Suprapubic skin (tissue), 4 donors: ENCODE results near the gene ULK4. TPM values are rescaled to one million over a fixed set of nuclear protein-coding genes. Genes with fewer than 3 reads are reported as not detected.

Experiments used
- DNase-seq, 2 donors: peaks; one replicate each; pipeline ENCODE4 v3.0.0-alpha.2; 2019; ENCODE audit warnings: low spot score in 2 of 2
- H3K27ac ChIP-seq: fragments of 200-600 bp; sonication (generic); one replicate; pipeline ENCODE4 v1.5.1; 2019
- H3K27me3 ChIP-seq: fragments of 200-600 bp; sonication (generic); one replicate; pipeline ENCODE4 v1.5.1; 2019
- H3K36me3 ChIP-seq: fragments of 200-600 bp; sonication (generic); one replicate; pipeline ENCODE4 v1.5.1; 2019
- H3K4me1 ChIP-seq: fragments of 200-600 bp; sonication (generic); one replicate; pipeline ENCODE4 v1.5.1; 2019
- H3K4me3 ChIP-seq: fragments of 200-600 bp; sonication (generic); one replicate; pipeline ENCODE4 v1.5.1; 2019; ENCODE audit warnings: mild to moderate bottlenecking
- H3K9me3 ChIP-seq: fragments of 200-600 bp; sonication (generic); one replicate; pipeline ENCODE4 v1.5.1; 2019
- EP300 ChIP-seq: sonication (generic); formaldehyde crosslinking; IDR thresholded peaks from one replicate; pipeline ENCODE4 v1.6.1; 2017; ENCODE audit warnings: antibody characterized with exemption
- POLR2A ChIP-seq, 2 donors: fragments of 450-650 bp; IDR thresholded peaks; one replicate each; pipeline ENCODE4 v1.6.1; 2017; ENCODE audit warnings: antibody characterized with exemption in 2 of 2, mild to moderate bottlenecking in 2 of 2, moderate library complexity in 2 of 2
- POLR2AphosphoS5 ChIP-seq, 3 donors: sonication (generic); formaldehyde crosslinking; IDR thresholded peaks; one replicate each; pipeline ENCODE4 v1.6.1; 2017; ENCODE audit warnings: antibody characterized with exemption in 3 of 3
- WGBS: methylation state at CpG from one replicate; pipeline ENCODE4 v1.1.5; 2018; 5-methylcytosine and 5-hydroxymethylcytosine counted together
- total RNA-seq, 4 donors: library from RNA; depleted of rRNA; stranded (reverse); fragments of >200 nt; gene quantifications; one replicate each; pipeline ENCODE4 v1.1.0, GENCODE V29; 2016
- TF ChIP-seq, protein P1 (sequence below), 2 donors: fragments of 200-600 bp in 1 of 2; fragments of 450-650 bp in 1 of 2; sonication (generic) in 1 of 2; IDR thresholded peaks; one replicate each; pipeline ENCODE4 v1.5.1; 2016 to 2019; ENCODE audit warnings: antibody characterized with exemption in 2 of 2, mild to moderate bottlenecking in 1 of 2, moderate library complexity in 1 of 2

ULK4 gene
- total RNA-seq, 4 donors from 2014 or later = 11.7 to 21.7 (median 16.6) TPM

- WGBS = 81% methylated on average over 2 of the region's 2 CpGs
Observed at GRCh38 chr3:41612853-41613252, 349.1 kb downstream of the ULK4 start.

GRCh38 chr3:41611008-41611407 is 350.9 kb downstream of the ULK4 start:
- H3K9me3 ChIP-seq = no peaks in the 10 kb centered on the region
- H3K4me3 ChIP-seq = no peak overlapping the region
- H3K27me3 ChIP-seq = no peaks in the 10 kb centered on the region
- no peaks in the 10 kb centered on the region for H3K36me3 ChIP-seq
- H3K27ac ChIP-seq = no peak overlapping the region
- no peaks in the 10 kb centered on the region for H3K4me1 ChIP-seq
- WGBS = 97% methylated on average over 6 of the region's 6 CpGs
- TF ChIP-seq EP300 = no peak
- no peak for TF ChIP-seq POLR2A (IDR thresholded peaks at IDR 0.05)
- no peak for TF ChIP-seq POLR2AphosphoS5 (IDR thresholded peaks at IDR 0.05)
- TF ChIP-seq, protein P1, sequence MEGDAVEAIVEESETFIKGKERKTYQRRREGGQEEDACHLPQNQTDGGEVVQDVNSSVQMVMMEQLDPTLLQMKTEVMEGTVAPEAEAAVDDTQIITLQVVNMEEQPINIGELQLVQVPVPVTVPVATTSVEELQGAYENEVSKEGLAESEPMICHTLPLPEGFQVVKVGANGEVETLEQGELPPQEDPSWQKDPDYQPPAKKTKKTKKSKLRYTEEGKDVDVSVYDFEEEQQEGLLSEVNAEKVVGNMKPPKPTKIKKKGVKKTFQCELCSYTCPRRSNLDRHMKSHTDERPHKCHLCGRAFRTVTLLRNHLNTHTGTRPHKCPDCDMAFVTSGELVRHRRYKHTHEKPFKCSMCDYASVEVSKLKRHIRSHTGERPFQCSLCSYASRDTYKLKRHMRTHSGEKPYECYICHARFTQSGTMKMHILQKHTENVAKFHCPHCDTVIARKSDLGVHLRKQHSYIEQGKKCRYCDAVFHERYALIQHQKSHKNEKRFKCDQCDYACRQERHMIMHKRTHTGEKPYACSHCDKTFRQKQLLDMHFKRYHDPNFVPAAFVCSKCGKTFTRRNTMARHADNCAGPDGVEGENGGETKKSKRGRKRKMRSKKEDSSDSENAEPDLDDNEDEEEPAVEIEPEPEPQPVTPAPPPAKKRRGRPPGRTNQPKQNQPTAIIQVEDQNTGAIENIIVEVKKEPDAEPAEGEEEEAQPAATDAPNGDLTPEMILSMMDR (IDR thresholded peaks at IDR 0.05) = no peak
- no peak for DNase-seq

More at GRCh38 chr3:41612853-41613252, 349.1 kb downstream of the ULK4 start:
- TF ChIP-seq POLR2AphosphoS5 (IDR thresholded peaks at IDR 0.05) = no peak
- TF ChIP-seq, protein P1 (IDR thresholded peaks at IDR 0.05) = no peak
- no peak for DNase-seq
- Histone ChIP-seq H3K9me3 (no peaks in the 10 kb centered on the region), H3K4me3 (no peak overlapping the region), H3K27me3 (no peaks in the 10 kb centered on the region), H3K4me1 (no peaks in the 10 kb centered on the region), H3K27ac (no peak overlapping the region), H3K36me3 (no peaks in the 10 kb centered on the region)

DNA sequence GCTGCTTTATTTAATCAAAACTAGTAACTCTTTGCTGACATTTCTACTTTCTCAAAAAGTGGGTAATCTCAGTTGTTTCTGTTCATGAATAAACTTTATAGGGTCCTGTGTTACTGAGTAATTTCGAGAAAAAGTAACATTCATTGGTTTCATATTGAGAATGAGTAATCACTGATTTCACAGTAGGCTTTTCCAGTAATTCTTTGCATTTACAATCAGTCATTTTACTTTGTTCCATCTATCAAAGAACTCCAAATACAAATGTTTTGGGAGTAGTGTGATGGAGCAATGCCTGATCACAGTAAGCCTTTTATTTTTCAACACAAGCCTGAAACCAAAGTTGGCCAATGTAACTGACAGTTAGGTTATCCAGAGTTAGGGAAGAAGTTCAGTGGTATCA is 353.6 kb downstream of the ULK4 start:
- Histone ChIP-seq H3K4me3 (no peak overlapping the region), H3K27ac (no peak overlapping the region), H3K27me3 (no peaks in the 10 kb centered on the region), H3K9me3 (no peaks in the 10 kb centered on the region), H3K4me1 (no peaks in the 10 kb centered on the region), H3K36me3 (no peaks in the 10 kb centered on the region)
- WGBS = 83% methylated on average over 1 of the region's 1 CpG
- TF ChIP-seq EP300 = no peak
- TF ChIP-seq, protein P1 (IDR thresholded peaks at IDR 0.05) = no peak
- TF ChIP-seq POLR2A (IDR thresholded peaks at IDR 0.05) = no peak
- no peak for TF ChIP-seq POLR2AphosphoS5 (IDR thresholded peaks at IDR 0.05)
- no peak for DNase-seq

DNA sequence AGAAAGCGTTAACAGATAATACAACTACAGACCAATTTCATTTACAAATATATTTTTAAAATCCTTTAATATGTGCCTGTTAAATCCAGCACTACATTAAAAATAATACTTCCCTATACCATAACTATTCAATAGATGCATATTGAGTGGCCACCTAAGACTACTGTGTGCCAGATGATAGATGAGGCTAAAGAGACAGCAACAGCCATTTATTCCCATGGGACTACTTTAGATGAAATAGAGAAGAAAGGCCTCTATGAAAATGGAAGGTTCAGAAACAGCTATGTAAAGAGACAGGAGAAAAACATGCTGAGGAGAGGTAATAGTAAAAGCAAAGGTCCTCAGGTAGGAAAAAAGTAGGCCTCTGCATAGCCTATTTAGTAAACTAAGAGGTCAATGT is 358.1 kb downstream of the ULK4 start:
- no peak for DNase-seq
- H3K27me3 ChIP-seq = no peaks in the 10 kb centered on the region
- no peaks in the 10 kb centered on the region for H3K36me3 ChIP-seq
- no peaks in the 10 kb centered on the region for H3K4me1 ChIP-seq
- no peak overlapping the region for H3K27ac ChIP-seq
- 96% methylated on average over 1 of the region's 1 CpG for WGBS
- TF ChIP-seq POLR2AphosphoS5 (IDR thresholded peaks at IDR 0.05) (no peak), EP300 (no peak), POLR2A (IDR thresholded peaks at IDR 0.05) (no peak)
- TF ChIP-seq, protein P1 (IDR thresholded peaks at IDR 0.05) = no peak
- no peak overlapping the region for H3K4me3 ChIP-seq
- no peaks in the 10 kb centered on the region for H3K9me3 ChIP-seq

GRCh38 chr3:41602121-41602520 is 359.8 kb downstream of the ULK4 start:
- no peak overlapping the region for H3K27ac ChIP-seq
- TF ChIP-seq POLR2A (IDR thresholded peaks at IDR 0.05) = no peak
- no peak for TF ChIP-seq EP300
- TF ChIP-seq, protein P1 (IDR thresholded peaks at IDR 0.05) = no peak
- H3K4me1 ChIP-seq = no peaks in the 10 kb centered on the region
- H3K9me3 ChIP-seq = no peaks in the 10 kb centered on the region
- H3K27me3 ChIP-seq = no peaks in the 10 kb centered on the region
- H3K4me3 ChIP-seq = no peak overlapping the region
- H3K36me3 ChIP-seq = no peaks in the 10 kb centered on the region
- DNase-seq = no peak
